NCI-H2196 treated with DMSO at 0.1 percent for 48 hours (cell line): ENCODE data around the gene WDSUB1.

Experiments used
- DNase-seq: peaks from one replicate; lab custom pipeline; 2025; ENCODE audit not compliant: unreplicated experiment; lab: John Stamatoyannopoulos, UW

The WDSUB1 gene

DNA sequence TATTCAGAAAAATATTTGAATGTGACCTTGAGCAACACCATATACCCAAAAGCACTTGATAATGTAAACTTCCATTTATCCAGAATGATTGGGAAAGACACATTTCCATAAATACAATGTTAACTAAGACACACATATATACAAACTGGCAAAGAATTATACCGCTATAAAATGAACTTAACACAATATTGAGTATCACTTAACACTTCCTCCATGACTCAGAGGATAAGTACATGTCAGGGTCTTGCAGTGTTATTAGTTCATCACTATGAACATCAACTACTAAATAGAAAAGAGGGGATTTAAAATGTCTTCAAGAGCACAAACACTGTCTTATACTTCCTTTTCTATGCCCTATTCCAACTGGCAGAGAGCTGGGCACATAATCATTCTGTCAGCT is 18.6 kb downstream of the WDSUB1 start:
- no peak for DNase-seq

GRCh38 chr2:159266554-159266953 is 19.9 kb downstream of the WDSUB1 start:
- no peak for DNase-seq

- DNase-seq, result no peak
Observed at GRCh38 chr2:159265171-159265576, 21.3 kb downstream of the WDSUB1 start.

DNA sequence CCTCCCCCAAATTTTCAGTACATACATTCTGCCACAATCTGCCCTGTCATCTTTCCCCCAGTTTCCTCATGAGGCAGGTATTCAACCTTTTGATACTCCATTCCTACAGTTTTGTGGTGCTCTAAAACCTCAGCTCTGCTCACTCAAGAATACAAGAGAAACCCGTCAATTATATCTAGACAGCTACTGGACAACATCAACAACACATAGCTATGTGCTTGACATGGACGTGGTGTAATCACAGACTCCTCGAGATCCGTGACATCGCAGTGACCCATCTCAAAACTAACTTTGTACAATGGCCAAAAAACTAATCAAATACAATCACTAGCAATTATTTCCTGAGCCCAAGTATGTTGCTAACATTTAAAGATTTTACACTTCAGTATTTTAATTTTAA is 23.6 kb downstream of the WDSUB1 start:
- DNase-seq, result no peak

DNA sequence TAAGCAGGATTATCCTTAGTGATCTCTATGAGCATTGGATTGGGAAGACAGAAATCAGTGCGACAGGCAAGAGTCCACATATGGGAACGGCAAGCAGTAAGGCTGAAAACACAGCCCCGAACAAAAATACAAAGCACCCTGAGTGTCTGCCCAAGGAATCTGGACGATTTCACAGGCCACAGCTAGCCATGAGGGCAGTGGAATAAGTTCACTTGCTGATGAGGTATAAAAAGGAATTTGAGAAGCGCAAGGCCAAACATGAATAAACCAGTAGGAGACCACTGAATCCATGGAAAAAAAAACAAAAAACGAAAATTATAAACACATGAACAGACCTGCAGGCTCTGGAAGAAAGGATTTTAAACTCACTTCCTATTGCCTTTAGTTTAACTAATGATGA is 24.3 kb downstream of the WDSUB1 start:
- DNase-seq, result no peak

DNA sequence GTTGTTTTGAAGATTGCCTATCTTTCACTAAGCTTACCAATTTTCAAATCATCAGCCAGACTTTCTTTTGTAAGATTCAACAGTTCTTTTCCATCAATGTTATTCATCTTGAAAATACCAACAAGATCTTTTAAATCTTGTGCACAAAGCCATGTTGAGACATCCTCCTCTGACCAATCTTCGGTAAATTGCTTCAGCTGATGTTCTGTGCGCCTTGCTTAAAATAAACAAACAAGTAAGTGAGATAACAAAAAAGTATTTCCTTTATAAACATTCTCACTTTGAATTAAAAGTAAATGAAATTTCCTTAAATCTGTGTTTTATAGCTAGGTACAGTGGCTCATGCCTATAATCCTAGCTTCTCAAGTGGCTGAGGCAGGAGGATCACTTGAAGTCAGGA is 30.3 kb downstream of the WDSUB1 start:
- DNase-seq, result no peak

DNA sequence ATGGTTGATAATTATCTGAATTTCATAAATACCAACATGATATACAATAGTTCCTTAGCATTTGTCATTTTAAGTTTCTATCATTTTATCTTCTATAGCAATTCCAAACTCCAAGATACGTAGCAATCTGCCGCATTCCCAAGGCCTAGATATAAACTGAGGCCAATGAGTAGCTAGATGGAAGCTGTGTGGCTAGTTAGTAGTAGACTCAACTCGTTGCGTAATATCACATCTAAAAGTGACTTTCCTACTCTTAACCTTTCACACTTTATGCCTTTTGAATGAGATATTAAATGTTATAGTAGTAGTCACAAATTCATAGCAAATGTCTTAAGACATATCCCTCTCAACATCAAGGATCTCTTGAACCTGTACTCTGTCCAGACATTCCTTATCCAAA is 33.6 kb downstream of the WDSUB1 start:
- no peak for DNase-seq

DNA sequence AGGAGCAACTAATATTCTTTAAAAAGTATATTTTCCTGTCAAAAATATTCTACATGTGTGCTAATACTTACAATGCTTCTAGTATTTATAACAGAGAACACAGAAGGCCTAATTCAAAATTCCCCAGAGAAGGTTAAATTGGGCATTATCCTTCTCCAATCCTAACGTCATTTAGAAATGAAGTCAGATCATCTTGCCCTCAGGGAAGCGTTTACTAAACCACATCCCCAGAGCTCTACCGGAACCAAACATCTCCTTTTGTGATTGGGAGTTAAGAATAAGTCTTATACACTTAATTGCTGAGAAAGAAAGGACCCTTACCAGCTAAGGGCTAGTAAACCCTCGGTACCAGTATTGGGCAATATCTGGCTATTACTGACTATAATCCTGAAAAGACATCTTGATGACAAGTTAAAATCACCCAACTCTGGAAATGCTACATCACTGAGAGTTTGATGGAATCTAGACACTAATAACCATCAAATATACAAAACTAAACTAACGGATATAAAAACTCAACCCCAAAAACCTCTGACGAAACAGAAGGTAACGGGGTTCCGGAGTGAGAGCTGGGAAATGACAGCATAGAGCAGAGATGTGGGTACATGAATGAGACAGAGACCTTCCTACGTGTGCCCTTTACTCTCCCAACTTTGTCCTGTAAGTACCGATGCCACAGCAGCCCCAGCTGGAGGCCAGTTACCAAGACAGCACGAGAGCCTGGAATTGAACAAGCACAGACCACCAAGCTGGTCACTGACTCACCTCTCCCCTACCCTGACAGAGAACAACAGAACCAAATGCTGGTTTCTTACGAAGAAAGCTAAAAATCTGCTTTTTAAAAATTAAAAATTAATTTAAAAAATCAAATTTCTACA is 35.0 kb downstream of the WDSUB1 start:
- no peak for DNase-seq

DNA sequence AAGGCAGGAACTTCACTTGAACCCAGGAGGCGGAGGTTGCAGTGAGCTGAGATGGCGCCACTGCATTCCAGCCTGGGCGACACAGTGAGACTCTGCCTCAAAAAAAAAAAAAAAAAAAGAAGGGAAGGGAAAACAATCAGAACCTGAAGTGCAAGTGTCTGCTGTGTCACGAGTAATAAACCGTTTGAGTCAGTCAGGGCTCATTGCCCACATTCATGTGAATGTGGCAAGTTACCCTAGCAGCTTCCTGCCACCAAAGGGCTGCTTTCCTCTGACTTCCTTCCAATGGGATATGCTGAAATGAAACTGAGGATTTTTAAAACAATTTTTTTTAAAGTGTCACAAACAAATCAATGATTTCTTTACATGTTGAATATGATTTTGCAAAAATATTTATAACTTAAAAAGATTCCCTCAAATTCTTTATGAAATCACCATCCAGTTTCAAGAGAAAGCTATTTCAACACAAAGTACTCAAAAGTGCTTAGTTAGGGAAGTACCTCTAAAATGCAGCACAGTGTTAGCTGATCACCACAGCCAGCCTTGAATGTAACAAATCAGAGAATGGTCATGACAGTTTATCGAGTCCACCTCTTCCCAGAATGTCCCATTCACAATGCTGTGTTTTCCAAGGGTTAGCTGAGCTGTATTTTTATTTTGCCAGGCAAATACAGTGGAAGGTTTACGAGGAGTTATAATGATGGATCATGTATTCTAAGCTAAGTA is 36.4 kb downstream of the WDSUB1 start:
- DNase-seq, result peak; percentile 20

- DNase-seq, result no peak
Observed at GRCh38 chr2:159246325-159246988, 40.0 kb downstream of the WDSUB1 start.

GRCh38 chr2:159243529-159243928 is 43.0 kb downstream of the WDSUB1 start:
- DNase-seq, result no peak

- DNase-seq, result no peak
Observed at GRCh38 chr2:159234868-159235267, 51.6 kb downstream of the WDSUB1 start.

- no peak for DNase-seq
Observed at GRCh38 chr2:159232456-159233170, 53.9 kb downstream of the WDSUB1 start.

DNA sequence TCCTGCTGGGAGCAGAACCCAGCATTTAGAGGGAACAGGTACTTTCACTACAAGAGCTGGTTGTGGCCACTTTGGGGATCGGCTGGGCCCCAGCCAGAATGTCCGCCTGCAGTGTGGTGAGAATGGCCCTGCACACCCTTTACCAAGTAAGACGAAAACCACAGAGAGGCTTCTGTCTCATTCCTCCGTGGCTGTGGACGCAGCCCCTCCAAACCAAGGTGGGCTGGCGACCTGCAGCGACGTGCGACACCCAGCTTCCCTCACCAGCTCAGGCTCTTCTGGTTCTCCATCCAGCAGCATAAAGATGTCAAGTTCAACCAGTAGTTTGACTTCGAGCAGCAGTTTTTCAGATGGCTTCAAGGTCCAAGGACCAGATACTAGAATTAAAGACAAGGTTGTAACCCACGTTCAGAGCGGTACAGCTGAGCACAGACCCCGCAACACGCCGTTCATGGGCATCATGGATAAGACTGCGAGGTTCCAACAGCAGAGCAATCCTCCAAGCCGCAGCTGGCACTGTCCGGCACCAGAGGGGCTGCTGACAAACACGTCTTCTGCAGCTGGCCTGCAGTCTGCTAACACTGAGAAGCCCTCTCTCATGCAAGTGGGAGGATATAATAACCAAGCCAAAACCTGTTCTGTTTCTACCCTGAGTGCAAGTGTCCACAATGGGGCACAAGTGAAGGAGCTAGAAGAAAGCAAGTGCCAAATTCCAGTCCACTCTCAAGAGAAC is 56.2 kb downstream of the WDSUB1 start:
- no peak for DNase-seq

DNA sequence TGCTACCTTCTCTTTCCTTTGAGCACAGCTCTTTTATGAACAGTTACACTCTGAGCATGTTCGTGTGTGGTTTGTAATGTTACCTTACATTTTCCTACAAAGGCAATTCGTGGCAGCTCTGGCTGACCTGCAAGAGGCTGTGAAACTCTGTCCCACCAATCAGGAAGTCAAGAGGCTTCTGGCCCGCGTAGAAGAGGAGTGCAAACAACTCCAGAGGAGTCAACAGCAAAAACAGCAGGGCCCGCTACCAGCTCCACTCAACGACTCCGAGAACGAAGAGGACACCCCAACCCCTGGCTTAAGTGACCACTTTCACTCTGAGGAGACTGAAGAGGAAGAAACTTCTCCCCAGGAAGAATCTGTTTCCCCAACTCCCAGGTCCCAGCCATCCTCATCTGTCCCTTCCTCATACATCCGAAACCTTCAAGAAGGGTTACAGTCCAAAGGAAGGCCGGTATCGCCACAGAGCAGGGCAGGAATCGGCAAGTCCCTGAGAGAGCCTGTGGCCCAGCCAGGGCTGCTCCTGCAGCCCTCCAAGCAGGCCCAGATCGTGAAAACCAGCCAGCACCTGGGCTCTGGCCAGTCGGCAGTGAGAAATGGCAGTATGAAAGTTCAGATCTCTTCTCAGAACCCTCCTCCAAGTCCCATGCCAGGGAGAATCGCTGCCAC is 56.9 kb downstream of the WDSUB1 start:
- no peak for DNase-seq

- DNase-seq, result no peak
Observed at GRCh38 chr2:159228081-159228581, 58.4 kb downstream of the WDSUB1 start.

- DNase-seq, result no peak
Observed at GRCh38 chr2:159227467-159227866, 59.0 kb downstream of the WDSUB1 start.

DNA sequence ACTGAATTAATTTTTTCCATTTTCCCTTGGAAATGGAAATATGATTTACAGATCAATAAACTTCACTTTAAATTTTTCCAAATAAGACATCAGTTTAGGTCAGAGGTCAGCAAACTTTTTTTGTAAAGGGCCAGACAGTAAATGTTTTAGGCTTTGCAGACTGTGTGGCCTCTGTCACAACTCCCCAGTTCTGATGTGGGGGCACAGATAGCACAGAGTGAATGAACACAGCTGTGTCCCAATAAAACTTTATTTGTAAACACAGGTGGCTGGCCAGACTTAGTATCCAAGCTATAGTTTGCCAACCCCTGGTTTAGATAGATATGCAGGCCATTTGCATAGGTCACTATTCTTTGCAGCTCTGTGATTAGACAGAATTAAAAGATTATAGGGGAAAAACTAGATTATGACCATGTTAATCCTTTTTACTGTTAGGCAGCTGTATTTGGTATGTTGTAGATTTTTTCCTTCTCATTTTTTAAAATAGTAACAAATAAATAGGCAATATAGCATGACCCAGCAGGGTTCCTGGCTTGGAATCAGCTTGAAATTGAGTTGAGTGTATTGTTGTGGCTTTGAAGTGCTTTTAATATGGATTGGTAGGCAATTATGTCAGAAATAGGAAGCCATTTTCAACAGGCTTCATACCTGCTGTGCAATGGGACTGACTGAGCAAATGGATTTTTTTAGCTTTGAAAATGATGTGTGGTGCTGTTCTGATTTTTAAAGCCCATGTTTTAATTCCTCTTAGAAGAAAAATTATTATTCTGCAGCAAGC is 59.7 kb downstream of the WDSUB1 start:
- no peak for DNase-seq

GRCh38 chr2:159226059-159226461 is 60.4 kb downstream of the WDSUB1 start:
- DNase-seq, result peak; percentile 41
